Measurements from ENCODE around the gene USP12.
"Not testable (repeated sequence)": the region's sequence is repeated elsewhere in the genome, so short reads cannot be mapped to it uniquely, and the experiment has no call there.

USP12 gene

GRCh38 chr13:27171244-27171826, at the start of gene USP12:
TSS of gene USP12 (minus strand) at chr13:27171811. CDS start at chr13:27171639, 172 bp downstream.
- no peak for DNase-seq

GRCh38 chr13:27219611-27220010, 48.0 kb upstream of the USP12 start:
- DNase-seq: no peak

GRCh38 chr13:27218861-27219260, 47.2 kb upstream of the USP12 start:
- DNase-seq: not testable (repeated sequence)

- not testable (repeated sequence) for DNase-seq
Measured at GRCh38 chr13:27217791-27218190, 46.2 kb upstream of the USP12 start.

- DNase-seq: not testable (repeated sequence)
Measured at GRCh38 chr13:27213386-27213785, 41.8 kb upstream of the USP12 start.

- no peak for DNase-seq
Measured at GRCh38 chr13:27211771-27212364, 40.3 kb upstream of the USP12 start.

GRCh38 chr13:27211271-27211670, 39.7 kb upstream of the USP12 start:
- no peak for DNase-seq

- no peak for DNase-seq
Measured at GRCh38 chr13:27208514-27208913, 36.9 kb upstream of the USP12 start.

- DNase-seq: no peak
Measured at GRCh38 chr13:27203854-27204253, 32.2 kb upstream of the USP12 start.

GRCh38 chr13:27203186-27203585, 31.6 kb upstream of the USP12 start:
- DNase-seq: no peak

- no peak for DNase-seq
Measured at GRCh38 chr13:27201661-27202060, 30.1 kb upstream of the USP12 start.

GRCh38 chr13:27200413-27201070, 28.9 kb upstream of the USP12 start:
- DNase-seq: no peak

- DNase-seq: no peak
Measured at GRCh38 chr13:27199696-27200095, 28.1 kb upstream of the USP12 start.

GRCh38 chr13:27199211-27199610, 27.6 kb upstream of the USP12 start:
- DNase-seq: no peak

GRCh38 chr13:27194895-27195764, 23.5 kb upstream of the USP12 start:
- no peak for DNase-seq

- no peak for DNase-seq
Measured at GRCh38 chr13:27194209-27194608, 22.6 kb upstream of the USP12 start.

- no peak for DNase-seq
Measured at GRCh38 chr13:27193496-27193895, 21.9 kb upstream of the USP12 start.

GRCh38 chr13:27192973-27193372, 21.4 kb upstream of the USP12 start:
- no peak for DNase-seq

GRCh38 chr13:27192367-27192766, 20.8 kb upstream of the USP12 start:
- DNase-seq: not testable (repeated sequence)

GRCh38 chr13:27189192-27189591, 17.6 kb upstream of the USP12 start:
- DNase-seq: no peak

- DNase-seq: no peak
Measured at GRCh38 chr13:27188239-27188638, 16.6 kb upstream of the USP12 start.

- DNase-seq: no peak
Measured at GRCh38 chr13:27186295-27186694, 14.7 kb upstream of the USP12 start.

GRCh38 chr13:27183561-27184147, 12.0 kb upstream of the USP12 start:
- no peak for DNase-seq

Measured in NCI-H446 (cell line).